ENCODE results near the gene ALS2CL. TPM values are rescaled to one million over a fixed set of nuclear protein-coding genes. Genes with fewer than 3 reads are reported as not detected.
"Not testable (repeated sequence)": the region's sequence is repeated elsewhere in the genome, so short reads cannot be mapped to it uniquely, and the experiment has no call there.

ALS2CL gene
- total RNA-seq, 2 experiments from 2014 or later: 15.5 to 16.6 TPM

DNA sequence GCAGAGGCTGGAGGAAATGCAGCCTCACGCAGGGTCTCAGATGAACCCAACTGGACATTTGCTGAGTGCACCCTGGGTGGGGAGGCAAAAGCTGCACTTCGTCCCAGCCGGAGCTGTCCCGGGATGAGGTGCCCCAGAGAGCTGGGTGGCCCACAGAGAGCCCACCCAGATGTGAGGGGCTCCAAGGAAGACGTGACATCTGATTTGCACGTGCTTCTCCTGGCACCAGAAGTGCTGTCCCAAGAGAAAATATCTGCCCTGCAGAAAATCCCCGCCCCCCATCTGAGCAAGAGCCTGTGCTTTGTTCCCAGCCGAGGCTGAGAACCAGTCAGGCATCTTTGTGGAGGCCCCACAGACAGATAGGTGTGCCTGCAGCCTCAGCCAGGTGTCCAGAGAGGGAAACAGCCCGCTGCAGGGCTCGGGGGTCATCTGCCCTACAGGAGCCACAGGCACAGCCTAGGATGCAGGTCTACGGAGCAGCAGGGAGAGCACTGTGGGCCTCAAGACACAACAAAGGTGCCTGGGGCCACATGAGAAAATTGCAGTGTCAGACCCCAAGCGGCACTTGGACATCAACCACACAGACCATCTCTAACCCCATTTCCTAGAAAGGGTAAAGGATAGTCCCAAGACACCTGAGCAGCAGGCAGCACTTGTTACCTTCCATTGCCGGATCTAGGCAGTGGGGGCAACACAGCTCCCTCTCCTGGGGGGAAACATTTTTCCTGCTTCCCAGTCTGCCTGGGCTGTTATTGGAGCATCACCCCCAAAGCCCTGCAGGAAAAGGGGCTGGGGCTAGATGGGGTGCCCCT is 13.5 kb upstream of the ALS2CL start:
- H3K4me1 Mint-ChIP-seq: peaks cover 2% of the 10 kb centered on the region
- ChIA-PET CTCF (interaction anchor here (0.9 to 1.2 kb wide), 3 partner anchors 9 to 14 kb away, joined by 3 to 4 read pairs (median 3); no protein-coding TSS in a partner anchor), POLR2A (no interaction called here)
- DNase-seq: no peak
- H3K36me3 Mint-ChIP-seq (ENCODE audit: low read depth): no peaks in the 10 kb centered on the region
- H3K27ac Mint-ChIP-seq: no peak overlapping the region
- no peak overlapping the region for H3K4me3 Mint-ChIP-seq
- no peaks in the 10 kb centered on the region for H3K9me3 Mint-ChIP-seq
- peaks cover 7% of the 10 kb centered on the region for H3K27me3 Mint-ChIP-seq

- no peaks in the 10 kb centered on the region for H3K9me3 Mint-ChIP-seq
- no peak overlapping the region for H3K4me3 Mint-ChIP-seq
- no peak overlapping the region for H3K27ac Mint-ChIP-seq
- CTCF ChIA-PET: interaction anchor here (0.6 to 1.2 kb wide), 4 partner anchors 9 to 44 kb away, joined by 3 to 4 read pairs (median 3); no protein-coding TSS in a partner anchor
- no peak for DNase-seq
- H3K36me3 Mint-ChIP-seq (ENCODE audit: low read depth): no peaks in the 10 kb centered on the region
- H3K27me3 Mint-ChIP-seq: peaks cover 12% of the 10 kb centered on the region
- POLR2A ChIA-PET: no interaction called here
- peaks cover 6% of the 10 kb centered on the region for H3K4me1 Mint-ChIP-seq
These were observed 12.5 kb upstream of the ALS2CL start for GRCh38 chr3:46705751-46706552.

DNA sequence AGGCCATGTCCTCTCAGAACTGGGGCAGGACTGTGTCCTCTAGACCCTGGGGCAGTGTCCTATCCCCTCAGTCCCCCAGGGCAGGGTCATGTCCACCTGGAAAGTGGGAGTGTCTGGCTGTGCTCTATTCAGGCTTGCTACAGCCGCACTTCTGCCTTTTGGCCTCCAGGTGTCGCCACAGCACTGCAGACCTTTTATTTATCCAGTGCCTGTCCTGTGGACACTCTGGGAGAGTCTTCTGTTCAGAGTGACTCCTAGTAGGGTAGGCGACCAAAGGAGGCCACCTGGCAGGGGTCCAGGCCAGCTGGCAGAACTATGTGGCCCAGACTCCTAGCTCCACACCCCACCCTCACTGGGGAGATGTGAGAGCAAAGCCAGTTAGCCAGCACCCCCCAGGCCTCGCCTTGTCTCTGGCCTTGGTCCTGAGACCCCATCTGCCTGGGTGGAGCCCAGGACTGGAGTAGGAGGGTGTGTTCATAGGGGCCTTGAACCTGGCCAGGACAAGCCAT is 11.6 kb upstream of the ALS2CL start:
- Mint-ChIP-seq H3K27me3 (peaks cover 15% of the 10 kb centered on the region), H3K36me3 (ENCODE audit: low read depth) (no peaks in the 10 kb centered on the region), H3K9me3 (no peaks in the 10 kb centered on the region), H3K4me3 (no peak overlapping the region), H3K4me1 (peaks cover 6% of the 10 kb centered on the region), H3K27ac (no peak overlapping the region)
- peak; percentile 74 for DNase-seq
- CTCF ChIA-PET: interaction anchor here (0.6 to 1.2 kb wide), 3 partner anchors 10 to 43 kb away, joined by 3 to 4 read pairs (median 3); no protein-coding TSS in a partner anchor
- POLR2A ChIA-PET: no interaction called here

GRCh38 chr3:46704346-46704745 is 10.9 kb upstream of the ALS2CL start:
- H3K9me3 Mint-ChIP-seq; H3K4me3 Mint-ChIP-seq; POLR2A ChIA-PET; H3K4me1 Mint-ChIP-seq; H3K36me3 Mint-ChIP-seq (ENCODE audit: low read depth); DNase-seq; CTCF ChIA-PET; H3K27ac Mint-ChIP-seq: not testable (repeated sequence)
- H3K27me3 Mint-ChIP-seq: peaks cover 15% of the 10 kb centered on the region

DNA sequence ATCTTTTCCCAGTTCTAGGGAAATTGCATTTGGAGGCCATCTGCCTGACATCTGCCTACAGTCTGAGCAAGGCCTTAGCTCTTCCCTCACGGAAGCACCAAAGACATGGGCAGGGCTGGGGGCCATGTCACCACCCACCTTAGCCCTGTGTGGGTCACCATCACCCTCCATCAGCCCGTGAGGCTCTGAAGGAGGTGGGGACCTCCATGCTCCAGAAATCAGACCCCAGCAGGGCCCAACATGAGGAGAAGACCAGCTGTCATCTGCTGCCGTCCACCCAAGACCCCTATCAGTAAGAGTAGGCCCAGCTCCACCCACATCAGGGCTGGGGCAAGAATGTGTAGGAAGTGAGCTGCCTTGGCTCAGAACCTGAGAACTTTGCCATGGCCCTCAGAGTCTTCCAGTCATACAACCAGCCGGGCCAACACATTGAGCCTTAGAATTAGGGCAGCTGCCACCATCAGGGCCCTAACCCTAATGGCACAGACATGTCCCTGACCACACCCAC is 9.6 kb upstream of the ALS2CL start:
- H3K27me3 Mint-ChIP-seq: peaks cover 15% of the 10 kb centered on the region
- H3K27ac Mint-ChIP-seq: peak overlapping the region; percentile 36
- no peaks in the 10 kb centered on the region for H3K9me3 Mint-ChIP-seq
- H3K36me3 Mint-ChIP-seq (ENCODE audit: low read depth): no peaks in the 10 kb centered on the region
- DNase-seq: no peak
- CTCF ChIA-PET: interaction anchor here (1.0 kb wide), 2 partner anchors 12 to 61 kb away, joined by 3 read pairs; no protein-coding TSS in a partner anchor
- H3K4me3 Mint-ChIP-seq: no peak overlapping the region
- POLR2A ChIA-PET: no interaction called here
- peaks cover 6% of the 10 kb centered on the region for H3K4me1 Mint-ChIP-seq

GRCh38 chr3:46702246-46703012 is 8.9 kb upstream of the ALS2CL start:
- Mint-ChIP-seq H3K4me3 (no peak overlapping the region), H3K36me3 (ENCODE audit: low read depth) (no peaks in the 10 kb centered on the region), H3K27ac (no peak overlapping the region), H3K27me3 (peaks cover 15% of the 10 kb centered on the region), H3K4me1 (peaks cover 9% of the 10 kb centered on the region), H3K9me3 (no peaks in the 10 kb centered on the region)
- ChIA-PET POLR2A (no interaction called here), CTCF (interaction anchor here (0.6 to 1.0 kb wide), 3 partner anchors 11 to 441 kb away, joined by 3 read pairs; no protein-coding TSS in a partner anchor)
- no peak for DNase-seq

- Mint-ChIP-seq H3K4me1 (peaks cover 14% of the 10 kb centered on the region), H3K4me3 (no peak within 1 kb of the TSS), H3K27ac (no peak within 1 kb of the TSS), H3K36me3 (ENCODE audit: low read depth) (no peaks in the 10 kb centered on the region), H3K9me3 (no peaks in the 10 kb centered on the region), H3K27me3 (peaks cover 15% of the 10 kb centered on the region)
- ChIA-PET CTCF (interaction anchor here (0.6 kb wide), 1 partner anchor 1271 kb away, joined by 3 read pairs; no protein-coding TSS in a partner anchor), POLR2A (no interaction called here)
- no peak for DNase-seq
These were observed 7.9 kb upstream of the ALS2CL start, which contains the start of gene TMIE for GRCh38 chr3:46701181-46701939. TSS of gene TMIE (plus strand) at chr3:46701392. CDS start at chr3:46701488, 96 bp downstream.

DNA sequence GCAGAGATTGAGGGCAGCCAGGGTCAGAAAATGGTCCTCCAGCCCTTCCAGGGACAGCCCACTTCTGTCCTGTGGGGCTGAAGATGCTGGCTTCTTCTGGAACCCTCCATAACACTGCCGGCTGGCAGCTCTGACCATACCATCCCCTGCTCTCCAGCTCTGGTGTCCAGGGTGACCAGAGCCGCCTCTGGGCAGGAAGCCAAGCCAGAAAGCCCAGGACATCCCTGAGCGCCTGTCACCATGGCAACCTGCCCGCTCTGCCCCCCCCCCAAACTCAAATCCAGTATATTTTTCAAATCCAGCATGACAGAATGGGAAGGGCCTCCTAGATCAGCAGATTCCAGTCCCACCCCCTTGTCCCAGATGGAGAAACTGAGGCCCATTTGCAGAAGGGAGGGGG is 7.3 kb upstream of the ALS2CL start:
- CTCF ChIA-PET: no interaction called here
- no peaks in the 10 kb centered on the region for H3K36me3 Mint-ChIP-seq (ENCODE audit: low read depth)
- no peak overlapping the region for H3K4me3 Mint-ChIP-seq
- H3K4me1 Mint-ChIP-seq: peaks cover 19% of the 10 kb centered on the region
- POLR2A ChIA-PET: no interaction called here
- H3K9me3 Mint-ChIP-seq: no peaks in the 10 kb centered on the region
- DNase-seq: no peak
- H3K27ac Mint-ChIP-seq: no peak overlapping the region
- H3K27me3 Mint-ChIP-seq: peaks cover 15% of the 10 kb centered on the region

- no peak overlapping the region for H3K27ac Mint-ChIP-seq
- peaks cover 27% of the 10 kb centered on the region for H3K4me1 Mint-ChIP-seq
- no peaks in the 10 kb centered on the region for H3K36me3 Mint-ChIP-seq (ENCODE audit: low read depth)
- H3K9me3 Mint-ChIP-seq: no peaks in the 10 kb centered on the region
- DNase-seq: no peak
- POLR2A ChIA-PET: interaction anchor here (0.6 kb wide), 1 partner anchor 1322 kb away, joined by 4 read pairs; no protein-coding TSS in a partner anchor
- CTCF ChIA-PET: interaction anchor here (0.6 kb wide), 1 partner anchor 15 kb away, joined by 3 read pairs; no protein-coding TSS in a partner anchor
- no peak overlapping the region for H3K4me3 Mint-ChIP-seq
- peaks cover 15% of the 10 kb centered on the region for H3K27me3 Mint-ChIP-seq
These were observed 6.4 kb upstream of the ALS2CL start for GRCh38 chr3:46699676-46700523.

DNA sequence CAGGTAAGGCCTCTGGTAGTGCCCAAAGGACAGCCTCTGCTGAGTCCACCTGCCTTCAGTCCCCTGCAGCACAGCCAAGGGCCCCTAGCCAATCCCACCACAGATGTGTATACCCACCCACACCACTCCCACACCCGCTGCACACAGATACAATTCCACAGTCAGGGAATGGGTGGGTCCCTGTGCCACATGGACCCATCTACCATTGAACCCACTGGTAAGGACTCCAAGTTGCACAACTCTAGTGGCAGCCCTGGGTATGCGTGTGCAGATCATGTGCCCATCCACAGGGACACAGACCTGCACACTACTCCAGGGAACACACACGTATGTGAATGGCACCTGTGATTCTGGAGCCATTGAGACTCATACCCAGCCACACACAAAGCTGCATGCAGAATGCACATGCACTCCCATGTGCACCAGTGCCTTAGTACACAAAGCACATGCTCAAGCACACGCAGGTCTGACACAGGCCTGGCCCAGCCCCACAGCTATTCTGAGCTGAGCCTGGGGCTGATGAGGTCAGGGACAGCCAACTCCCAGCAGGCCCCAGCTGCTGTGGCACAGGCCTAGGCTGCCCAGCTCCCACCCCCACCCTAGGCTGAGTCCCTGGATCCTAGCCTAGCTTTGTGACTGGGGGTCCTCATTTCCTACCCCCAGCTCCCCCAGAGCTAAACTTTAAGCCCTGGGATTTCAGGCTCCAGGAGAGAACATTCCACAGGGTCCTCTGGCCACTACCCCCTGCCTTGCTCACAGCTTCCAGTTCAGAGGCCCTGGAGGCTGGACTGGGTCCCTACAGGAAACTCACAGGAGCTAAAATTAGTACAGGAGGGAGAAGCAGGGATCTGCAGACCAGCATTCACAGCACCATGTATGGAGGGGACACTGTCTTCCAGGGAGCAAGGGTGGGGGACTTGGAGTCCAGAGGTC is 2.7 kb upstream of the ALS2CL start:
- Mint-ChIP-seq H3K36me3 (ENCODE audit: low read depth) (no peaks in the 10 kb centered on the region), H3K4me1 (peaks cover 43% of the 10 kb centered on the region), H3K27me3 (peaks cover 10% of the 10 kb centered on the region), H3K4me3 (no peak overlapping the region), H3K27ac (peak overlapping the region; percentile 88), H3K9me3 (no peaks in the 10 kb centered on the region)
- CTCF ChIA-PET: interaction anchor here (0.6 to 2.8 kb wide), 10 partner anchors 10 to 714 kb away, joined by 3 to 10 read pairs (median 4); no protein-coding TSS in a partner anchor
- no peak for DNase-seq
- POLR2A ChIA-PET: no interaction called here
